Measurements from ENCODE around the gene SEC31A.

Gene SEC31A

DNA sequence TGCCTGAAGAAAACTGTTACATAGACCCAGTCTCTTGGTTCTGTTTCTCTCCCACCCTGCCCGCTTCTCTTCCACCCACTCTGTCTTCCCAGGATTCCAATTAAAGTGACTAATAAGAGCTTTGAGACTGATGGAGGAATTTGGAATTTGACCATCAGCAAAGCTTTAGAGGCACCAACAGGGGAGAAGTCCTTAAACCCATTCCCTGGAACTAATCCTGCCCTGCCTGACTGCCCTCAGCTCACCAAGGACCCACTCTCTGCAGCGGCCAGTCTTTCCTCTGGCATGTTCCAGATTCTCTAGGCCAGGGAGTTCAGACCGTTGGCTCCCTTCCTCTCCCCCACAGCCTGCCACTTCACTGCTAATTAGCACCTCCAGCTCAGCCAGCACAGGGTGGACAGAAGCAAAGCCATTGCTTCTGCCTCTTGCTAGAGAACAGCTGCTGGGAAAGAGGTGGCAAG lies 116.2 kb downstream of the SEC31A start:
- DNase-seq (ENCODE audit: low read depth in 1 of 2, low spot score in 1 of 2) = no peak
- TF ChIP-seq CTCF (IDR thresholded peaks at IDR 0.05; ENCODE audit: insufficient read depth, low read length) (no peak), REST (IDR thresholded peaks at IDR 0.05; ENCODE audit: insufficient replicate concordance, low read depth) (no peak), POLR2AphosphoS5 (IDR thresholded peaks at IDR 0.05; ENCODE audit: low read depth) (no peak), GABPA (IDR thresholded peaks at IDR 0.05; ENCODE audit: low read depth) (no peak), SPI1 (IDR thresholded peaks at IDR 0.05; ENCODE audit: borderline replicate concordance, low read depth) (no peak)
- Histone ChIP-seq H3K4me3 (replicated peaks; ENCODE audit: insufficient read depth, low read length) (no peak overlapping the region), H3K27ac (replicated peaks) (no peak overlapping the region), H3K27me3 (ENCODE audit: insufficient read depth, poor library complexity, severe bottlenecking) (no peaks in the 10 kb centered on the region)

- Histone ChIP-seq H3K4me3 (replicated peaks; ENCODE audit: insufficient read depth, low read length) (no peak overlapping the region), H3K27me3 (ENCODE audit: insufficient read depth, poor library complexity, severe bottlenecking) (peaks cover 3% of the 10 kb centered on the region), H3K27ac (replicated peaks) (no peak overlapping the region)
- TF ChIP-seq SPI1 (IDR thresholded peaks at IDR 0.05; ENCODE audit: borderline replicate concordance, low read depth) (no peak), GABPA (IDR thresholded peaks at IDR 0.05; ENCODE audit: low read depth) (no peak), POLR2AphosphoS5 (IDR thresholded peaks at IDR 0.05; ENCODE audit: low read depth) (no peak), REST (IDR thresholded peaks at IDR 0.05; ENCODE audit: insufficient replicate concordance, low read depth) (no peak), CTCF (IDR thresholded peaks at IDR 0.05; ENCODE audit: insufficient read depth, low read length) (no peak)
- no peak for DNase-seq (ENCODE audit: low read depth in 1 of 2, low spot score in 1 of 2)
Observed at GRCh38 chr4:82773057-82773456, 117.9 kb downstream of the SEC31A start.

- DNase-seq (ENCODE audit: low read depth in 1 of 2, low spot score in 1 of 2) = no peak
- Histone ChIP-seq H3K27me3 (ENCODE audit: insufficient read depth, poor library complexity, severe bottlenecking) (peaks cover 3% of the 10 kb centered on the region), H3K4me3 (replicated peaks; ENCODE audit: insufficient read depth, low read length) (no peak overlapping the region), H3K27ac (replicated peaks) (no peak overlapping the region)
- TF ChIP-seq SPI1 (IDR thresholded peaks at IDR 0.05; ENCODE audit: borderline replicate concordance, low read depth) = no peak
- TF ChIP-seq CTCF (IDR thresholded peaks at IDR 0.05; ENCODE audit: insufficient read depth, low read length) = no peak
- no peak for TF ChIP-seq REST (IDR thresholded peaks at IDR 0.05; ENCODE audit: insufficient replicate concordance, low read depth)
Observed at GRCh38 chr4:82770607-82771006, 120.3 kb downstream of the SEC31A start.

Data from HL-60 (cell line).